HCT116 (cell line): ENCODE results near the gene ARHGDIG. TPM values are rescaled to one million over a fixed set of nuclear protein-coding genes. Genes with fewer than 3 reads are reported as not detected.

Experiments
- ATAC-seq: fragments of 200-7000 bp; cut with Tn5 transposase; 2 replicates; pipeline ENCODE4 v1.9.1; 2020; ENCODE audit warnings: mild to moderate bottlenecking, moderate library complexity
- BruUV-seq: library from RNA; stranded (reverse); fragments of 400-500 nt; replicated peaks from 2 replicates; lab custom pipeline; 2021; lab: Mats Ljungman, UMichigan
- CTCF ChIA-PET: fragments of 300-600 bp; sonication (Branson Sonifier 250); formaldehyde crosslinking; loops from one replicate; lab custom pipeline; 2021; ENCODE audit warnings: antibody characterized with exemption; lab: Charles Lee
- POLR2A ChIA-PET: fragments of 300-600, 350-600 bp; sonication (Branson Sonifier 250); formaldehyde crosslinking; loops from one replicate; lab custom pipeline; 2021; ENCODE audit warnings: antibody characterized with exemption; lab: Charles Lee
- RAD21 ChIA-PET, 2 experiments: fragments of 300-600 bp; sonication (Branson Sonifier 250); formaldehyde crosslinking; loops; one replicate each; lab custom pipeline; 2023; ENCODE audit warnings: low total read pairs in 2 of 2; ENCODE audit not compliant: uncharacterized antibody in 2 of 2, unreplicated experiment in 2 of 2, low non-redundant PET in 1 of 2; lab: Charles Lee
- DNase-seq: peaks from one replicate; pipeline ENCODE4 v3.0.0-alpha.2; 2010; ENCODE audit warnings: low read depth, low spot score
- H2AFZ ChIP-seq: fragments of 200-600 bp; shearing (Covaris generic), sonication (generic); 2 replicates; pipeline ENCODE4 v1.6.1; 2017; ENCODE audit warnings: low read depth, mixed run types, mixed read lengths, antibody characterized with exemption, low read length; ENCODE audit not compliant: poor library complexity, severe bottlenecking
- H3K27ac ChIP-seq: 2 replicates; pipeline ENCODE4 v1.5.1; 2012; ENCODE audit warnings: low read depth, low read length
- H3K27me3 ChIP-seq: fragments of 200-600 bp; sonication (generic); 2 replicates; pipeline ENCODE4 v1.6.1; 2016; ENCODE audit warnings: mixed run types, low read length, mixed read lengths; ENCODE audit not compliant: insufficient read depth
- H3K36me3 ChIP-seq, 2 experiments: fragments of 200-500 bp in 1 of 2; fragments of 200-600 bp in 1 of 2; sonication (Bioruptor generic) in 1 of 2; sonication (generic) in 1 of 2; 2 replicates each; pipeline versions ENCODE4 v1.5.1 to v1.6.1; 2014 to 2016; ENCODE audit warnings: low read length in 2 of 2, inconsistent platforms in 1 of 2, mixed read lengths in 1 of 2, mixed run types in 1 of 2; ENCODE audit not compliant: insufficient read depth in 2 of 2, control insufficient read depth in 1 of 2
- H3K4me1 ChIP-seq, 2 experiments: fragments of 200-600 bp in 1 of 2; sonication (generic) in 1 of 2; 2 replicates each; pipeline versions ENCODE4 v1.5.1 to v1.6.1; 2012 to 2017; ENCODE audit warnings: low read length in 2 of 2, inconsistent platforms in 1 of 2, mild to moderate bottlenecking in 1 of 2, mixed read lengths in 1 of 2, mixed run types in 1 of 2, moderate library complexity in 1 of 2; ENCODE audit not compliant: insufficient read depth in 2 of 2, control insufficient read depth in 1 of 2
- H3K4me2 ChIP-seq: fragments of 200-600 bp; sonication (generic); 2 replicates; pipeline ENCODE4 v1.6.1; 2017; ENCODE audit warnings: mixed run types, low read length, mixed read lengths
- H3K4me3 ChIP-seq, 2 experiments: fragments of 200-600 bp in 1 of 2; sonication (generic) in 1 of 2; replicated peaks in 1 of 2; 2 replicates each; pipeline ENCODE4 v1.5.1; 2011 to 2016; ENCODE audit warnings: low read length in 2 of 2, control low read depth in 1 of 2, low read depth in 1 of 2, mild to moderate bottlenecking in 1 of 2, mixed read lengths in 1 of 2, mixed run types in 1 of 2
- H3K79me2 ChIP-seq: fragments of 200-600 bp; sonication (generic); 2 replicates; pipeline ENCODE4 v1.6.1; 2017; ENCODE audit warnings: mild to moderate bottlenecking, mixed run types, low read length, moderate library complexity, mixed read lengths; ENCODE audit not compliant: insufficient read depth
- H3K9ac ChIP-seq: fragments of 200-600 bp; sonication (generic); 2 replicates; pipeline ENCODE4 v1.6.1; 2016; ENCODE audit warnings: low read length, mixed read lengths
- H3K9me2 ChIP-seq: fragments of 200-600 bp; sonication (generic), shearing (Covaris generic); 2 replicates; pipeline ENCODE4 v1.6.1; 2017; ENCODE audit warnings: mixed run types, mild to moderate bottlenecking, moderate library complexity; ENCODE audit not compliant: insufficient read depth
- H3K9me3 ChIP-seq, 2 experiments: fragments of 200-500 bp in 1 of 2; fragments of 200-600 bp in 1 of 2; sonication (Bioruptor generic) in 1 of 2; sonication (generic) in 1 of 2; 2 replicates each; pipeline ENCODE4 v1.6.1; 2014 to 2017; ENCODE audit warnings: low read length in 2 of 2, mixed read lengths in 2 of 2, inconsistent platforms in 1 of 2, low read depth in 1 of 2, mild to moderate bottlenecking in 1 of 2, mixed run types in 1 of 2, moderate library complexity in 1 of 2; ENCODE audit not compliant: control insufficient read depth in 1 of 2, insufficient read depth in 1 of 2
- H4K20me1 ChIP-seq: fragments of 200-600 bp; sonication (generic), shearing (Covaris generic); 2 replicates; pipeline ENCODE4 v1.6.1; 2017; ENCODE audit warnings: mixed run types, mild to moderate bottlenecking, moderate library complexity; ENCODE audit not compliant: insufficient read depth
- CBX3 ChIP-seq: IDR thresholded peaks from 2 replicates; pipeline ENCODE4 v1.6.1; 2012; ENCODE audit warnings: low read depth
- POLR2AphosphoS5 ChIP-seq: IDR thresholded peaks from 2 replicates; pipeline ENCODE4 v1.6.1; 2011; ENCODE audit warnings: mild to moderate bottlenecking, low read depth, low read length, moderate library complexity
- RAD21 ChIP-seq: IDR thresholded peaks from 2 replicates; pipeline ENCODE4 v1.6.1; 2012; ENCODE audit warnings: low read depth, mild to moderate bottlenecking
- SP1 ChIP-seq: IDR thresholded peaks from 2 replicates; pipeline ENCODE4 v1.6.1; 2012; ENCODE audit warnings: low read depth
- intact Hi-C: fragments of 100-400 bp; cut with micrococcal nuclease; formaldehyde crosslinking; loops from 2 replicates; pipeline ENCODE4 v1.10.0; 2022
- total RNA-seq: library from RNA; stranded (reverse); gene quantifications from one replicate; pipeline ENCODE4 v1.2.1, GENCODE V29; 2021; ENCODE audit not compliant: unreplicated experiment
- TF ChIP-seq, protein P1 (sequence below): IDR thresholded peaks from 2 replicates; pipeline ENCODE4 v1.6.1; 2012; ENCODE audit warnings: low read depth
- TF ChIP-seq, protein P2 (sequence below), 3 experiments: fragments of 200-600 bp in 1 of 3; sonication (generic) in 1 of 3; IDR thresholded peaks in 2 of 3; conservative IDR thresholded peaks in 1 of 3; 2 replicates each; pipeline ENCODE4 v1.5.1; 2012 to 2017; ENCODE audit warnings: low read depth in 2 of 3, low read length in 2 of 3, antibody characterized with exemption in 1 of 3, borderline replicate concordance in 1 of 3, control low read depth in 1 of 3, mild to moderate bottlenecking in 1 of 3, mixed read lengths in 1 of 3, mixed run types in 1 of 3, moderate library complexity in 1 of 3; ENCODE audit not compliant: insufficient read depth in 1 of 3

Gene ARHGDIG
- total RNA-seq, 1 experiment from 2014 or later = not detected

GRCh38 chr16:282491-282890, 2.1 kb downstream of the ARHGDIG start (continued):
- TF ChIP-seq, protein P1, sequence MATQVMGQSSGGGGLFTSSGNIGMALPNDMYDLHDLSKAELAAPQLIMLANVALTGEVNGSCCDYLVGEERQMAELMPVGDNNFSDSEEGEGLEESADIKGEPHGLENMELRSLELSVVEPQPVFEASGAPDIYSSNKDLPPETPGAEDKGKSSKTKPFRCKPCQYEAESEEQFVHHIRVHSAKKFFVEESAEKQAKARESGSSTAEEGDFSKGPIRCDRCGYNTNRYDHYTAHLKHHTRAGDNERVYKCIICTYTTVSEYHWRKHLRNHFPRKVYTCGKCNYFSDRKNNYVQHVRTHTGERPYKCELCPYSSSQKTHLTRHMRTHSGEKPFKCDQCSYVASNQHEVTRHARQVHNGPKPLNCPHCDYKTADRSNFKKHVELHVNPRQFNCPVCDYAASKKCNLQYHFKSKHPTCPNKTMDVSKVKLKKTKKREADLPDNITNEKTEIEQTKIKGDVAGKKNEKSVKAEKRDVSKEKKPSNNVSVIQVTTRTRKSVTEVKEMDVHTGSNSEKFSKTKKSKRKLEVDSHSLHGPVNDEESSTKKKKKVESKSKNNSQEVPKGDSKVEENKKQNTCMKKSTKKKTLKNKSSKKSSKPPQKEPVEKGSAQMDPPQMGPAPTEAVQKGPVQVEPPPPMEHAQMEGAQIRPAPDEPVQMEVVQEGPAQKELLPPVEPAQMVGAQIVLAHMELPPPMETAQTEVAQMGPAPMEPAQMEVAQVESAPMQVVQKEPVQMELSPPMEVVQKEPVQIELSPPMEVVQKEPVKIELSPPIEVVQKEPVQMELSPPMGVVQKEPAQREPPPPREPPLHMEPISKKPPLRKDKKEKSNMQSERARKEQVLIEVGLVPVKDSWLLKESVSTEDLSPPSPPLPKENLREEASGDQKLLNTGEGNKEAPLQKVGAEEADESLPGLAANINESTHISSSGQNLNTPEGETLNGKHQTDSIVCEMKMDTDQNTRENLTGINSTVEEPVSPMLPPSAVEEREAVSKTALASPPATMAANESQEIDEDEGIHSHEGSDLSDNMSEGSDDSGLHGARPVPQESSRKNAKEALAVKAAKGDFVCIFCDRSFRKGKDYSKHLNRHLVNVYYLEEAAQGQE = no peak

DNA sequence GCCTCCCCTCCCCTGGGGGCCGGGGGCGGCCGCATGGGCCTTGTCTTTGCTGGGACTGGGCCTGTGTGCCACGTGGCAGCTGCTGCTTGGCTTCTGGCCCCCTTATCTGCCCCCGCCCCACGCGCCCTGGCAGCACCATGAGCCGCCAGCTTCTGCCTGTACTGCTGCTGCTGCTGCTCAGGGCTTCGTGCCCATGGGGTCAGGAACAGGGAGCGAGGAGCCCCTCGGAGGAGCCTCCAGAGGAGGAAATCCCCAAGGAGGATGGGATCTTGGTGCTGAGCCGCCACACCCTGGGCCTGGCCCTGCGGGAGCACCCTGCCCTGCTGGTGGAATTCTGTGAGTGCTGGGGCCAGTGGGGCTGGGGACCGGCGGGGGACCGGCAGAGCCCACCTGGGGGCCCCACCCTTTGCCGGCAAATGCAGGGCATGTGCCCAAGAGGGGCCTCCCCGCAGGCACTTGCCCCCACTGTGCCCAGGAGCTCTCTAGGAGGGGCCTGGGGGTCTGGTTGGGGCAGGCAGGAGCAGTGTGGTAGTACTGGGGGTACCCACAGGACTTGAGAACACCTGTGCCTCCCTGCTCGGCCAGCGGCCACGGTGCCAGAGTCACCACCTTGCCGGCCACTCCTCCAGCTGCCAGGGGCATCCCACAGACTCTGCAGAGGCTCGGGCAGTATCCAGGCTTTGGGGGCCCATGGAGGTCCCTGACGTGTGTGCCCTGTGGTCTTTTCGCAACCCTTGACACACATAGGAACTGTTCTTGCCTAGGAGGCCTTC, 2.8 kb downstream of the ARHGDIG start, which contains the start of gene PDIA2:
TSS of gene PDIA2 (plus strand) at position 132 of the 773 bp plus-strand sequence. CDS start at position 138, 6 bp downstream.
- no peaks in the 10 kb centered on the region for H3K9me3 ChIP-seq
- no peaks in the 10 kb centered on the region for H3K4me1 ChIP-seq
- no peak for DNase-seq
- H3K4me2 ChIP-seq = no peak within 1 kb of the TSS
- no peaks in the 10 kb centered on the region for H4K20me1 ChIP-seq
- H2AFZ ChIP-seq = no peak within 1 kb of the TSS
- H3K9me2 ChIP-seq = no peaks in the 10 kb centered on the region
- POLR2A ChIA-PET = no interaction called here
- no peak within 1 kb of the TSS for H3K4me3 ChIP-seq
- BruUV-seq = no TSS peak
- RAD21 ChIA-PET = no interaction called here
- no peak for TF ChIP-seq RAD21
- no peak for TF ChIP-seq SP1
- TF ChIP-seq POLR2AphosphoS5 = no peak
- TF ChIP-seq, protein P2, sequence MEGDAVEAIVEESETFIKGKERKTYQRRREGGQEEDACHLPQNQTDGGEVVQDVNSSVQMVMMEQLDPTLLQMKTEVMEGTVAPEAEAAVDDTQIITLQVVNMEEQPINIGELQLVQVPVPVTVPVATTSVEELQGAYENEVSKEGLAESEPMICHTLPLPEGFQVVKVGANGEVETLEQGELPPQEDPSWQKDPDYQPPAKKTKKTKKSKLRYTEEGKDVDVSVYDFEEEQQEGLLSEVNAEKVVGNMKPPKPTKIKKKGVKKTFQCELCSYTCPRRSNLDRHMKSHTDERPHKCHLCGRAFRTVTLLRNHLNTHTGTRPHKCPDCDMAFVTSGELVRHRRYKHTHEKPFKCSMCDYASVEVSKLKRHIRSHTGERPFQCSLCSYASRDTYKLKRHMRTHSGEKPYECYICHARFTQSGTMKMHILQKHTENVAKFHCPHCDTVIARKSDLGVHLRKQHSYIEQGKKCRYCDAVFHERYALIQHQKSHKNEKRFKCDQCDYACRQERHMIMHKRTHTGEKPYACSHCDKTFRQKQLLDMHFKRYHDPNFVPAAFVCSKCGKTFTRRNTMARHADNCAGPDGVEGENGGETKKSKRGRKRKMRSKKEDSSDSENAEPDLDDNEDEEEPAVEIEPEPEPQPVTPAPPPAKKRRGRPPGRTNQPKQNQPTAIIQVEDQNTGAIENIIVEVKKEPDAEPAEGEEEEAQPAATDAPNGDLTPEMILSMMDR (IDR thresholded peaks at IDR 0.05 in 2 of 3, conservative IDR thresholded peaks at IDR 0.05 in 1 of 3; ENCODE audit: borderline replicate concordance in 1 of 3, insufficient read depth in 1 of 3, low read depth in 2 of 3, low read length in 2 of 3) = no peak
- no peak for TF ChIP-seq CBX3
- CTCF ChIA-PET = no interaction called here
- no peaks in the 10 kb centered on the region for H3K36me3 ChIP-seq
- no peaks in the 10 kb centered on the region for H3K27me3 ChIP-seq
- H3K79me2 ChIP-seq = no peaks in the 10 kb centered on the region
- H3K9ac ChIP-seq = no peak within 1 kb of the TSS
- intact Hi-C loops = no loop called here
- H3K27ac ChIP-seq = no peak within 1 kb of the TSS
- ATAC-seq = no peak
